Glutamatergic neuron (in vitro differentiated cells): Measurements from ENCODE around the gene CPM. TPM values are rescaled to one million over a fixed set of nuclear protein-coding genes. Genes with fewer than 3 reads are reported as not detected.

Source experiments
- DNase-seq: peaks from one replicate; pipeline ENCODE4 v3.0.0; 2022
- H3K27ac Mint-ChIP-seq: one replicate; pipeline ENCODE4 v1.8.0; 2020; ENCODE audit warnings: mild to moderate bottlenecking, mixed read lengths, inconsistent platforms; ENCODE audit not compliant: unreplicated experiment
- H3K27me3 Mint-ChIP-seq: one replicate; pipeline ENCODE4 v1.8.0; 2020; ENCODE audit warnings: mild to moderate bottlenecking, moderate library complexity, mixed read lengths, inconsistent platforms; ENCODE audit not compliant: unreplicated experiment
- H3K36me3 Mint-ChIP-seq: one replicate; pipeline ENCODE4 v1.8.0; 2020; ENCODE audit warnings: mild to moderate bottlenecking, mixed read lengths, inconsistent platforms; ENCODE audit not compliant: unreplicated experiment
- H3K4me1 Mint-ChIP-seq: one replicate; pipeline ENCODE4 v1.8.0; 2020; ENCODE audit warnings: mild to moderate bottlenecking, low read depth, mixed read lengths, inconsistent platforms; ENCODE audit not compliant: unreplicated experiment
- H3K4me3 Mint-ChIP-seq: one replicate; pipeline ENCODE4 v1.8.0; 2020; ENCODE audit warnings: mild to moderate bottlenecking, mixed read lengths, inconsistent platforms; ENCODE audit not compliant: unreplicated experiment
- H3K9me3 Mint-ChIP-seq: one replicate; pipeline ENCODE4 v1.8.0; 2020; ENCODE audit warnings: mild to moderate bottlenecking, moderate library complexity, mixed read lengths, inconsistent platforms; ENCODE audit not compliant: unreplicated experiment
- total RNA-seq: library from RNA; stranded (reverse); fragmentation: NEBNext Ultra II Directional; extraction: Animal tissue kit (Norgen Biotek cat#: 25700); gene quantifications from one replicate; pipeline ENCODE4 v1.2.1, GENCODE V29; 2021; ENCODE audit not compliant: unreplicated experiment
- TF ChIP-seq, protein P1 (sequence below): fragments of 200-600 bp; sonication (generic); IDR thresholded peaks from one replicate; pipeline ENCODE4 v1.5.0; 2021; ENCODE audit not compliant: partially characterized antibody, unreplicated experiment

The CPM gene
- total RNA-seq, 1 donor from 2014 or later, result not detected

DNA sequence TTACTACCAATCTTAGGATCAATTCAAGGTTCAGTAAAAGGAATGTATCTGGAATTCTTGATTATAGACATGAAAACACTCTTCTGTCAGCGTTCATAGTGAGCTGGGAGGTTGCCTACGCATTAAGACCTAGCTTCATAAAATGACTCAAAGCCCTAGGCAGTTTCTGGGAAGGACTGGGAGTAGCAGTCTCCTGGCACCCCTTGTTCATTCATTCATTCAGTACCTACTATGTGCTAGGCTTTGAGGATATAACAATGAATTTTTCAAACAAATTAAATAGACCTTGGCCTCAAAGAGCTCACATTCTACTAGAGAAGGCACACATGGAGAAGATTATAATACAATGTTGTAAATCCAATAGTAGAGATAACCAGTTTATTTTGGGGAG lies 78.9 kb downstream of the CPM start:
- H3K27me3 Mint-ChIP-seq, result no peaks in the 10 kb centered on the region
- H3K4me3 Mint-ChIP-seq, result no peak overlapping the region
- H3K27ac Mint-ChIP-seq, result no peak overlapping the region
- H3K9me3 Mint-ChIP-seq, result peaks cover 2% of the 10 kb centered on the region
- DNase-seq, result no peak
- TF ChIP-seq, protein P1, sequence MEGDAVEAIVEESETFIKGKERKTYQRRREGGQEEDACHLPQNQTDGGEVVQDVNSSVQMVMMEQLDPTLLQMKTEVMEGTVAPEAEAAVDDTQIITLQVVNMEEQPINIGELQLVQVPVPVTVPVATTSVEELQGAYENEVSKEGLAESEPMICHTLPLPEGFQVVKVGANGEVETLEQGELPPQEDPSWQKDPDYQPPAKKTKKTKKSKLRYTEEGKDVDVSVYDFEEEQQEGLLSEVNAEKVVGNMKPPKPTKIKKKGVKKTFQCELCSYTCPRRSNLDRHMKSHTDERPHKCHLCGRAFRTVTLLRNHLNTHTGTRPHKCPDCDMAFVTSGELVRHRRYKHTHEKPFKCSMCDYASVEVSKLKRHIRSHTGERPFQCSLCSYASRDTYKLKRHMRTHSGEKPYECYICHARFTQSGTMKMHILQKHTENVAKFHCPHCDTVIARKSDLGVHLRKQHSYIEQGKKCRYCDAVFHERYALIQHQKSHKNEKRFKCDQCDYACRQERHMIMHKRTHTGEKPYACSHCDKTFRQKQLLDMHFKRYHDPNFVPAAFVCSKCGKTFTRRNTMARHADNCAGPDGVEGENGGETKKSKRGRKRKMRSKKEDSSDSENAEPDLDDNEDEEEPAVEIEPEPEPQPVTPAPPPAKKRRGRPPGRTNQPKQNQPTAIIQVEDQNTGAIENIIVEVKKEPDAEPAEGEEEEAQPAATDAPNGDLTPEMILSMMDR, result no peak
- no peaks in the 10 kb centered on the region for H3K36me3 Mint-ChIP-seq
- H3K4me1 Mint-ChIP-seq, result peaks cover 7% of the 10 kb centered on the region

DNA sequence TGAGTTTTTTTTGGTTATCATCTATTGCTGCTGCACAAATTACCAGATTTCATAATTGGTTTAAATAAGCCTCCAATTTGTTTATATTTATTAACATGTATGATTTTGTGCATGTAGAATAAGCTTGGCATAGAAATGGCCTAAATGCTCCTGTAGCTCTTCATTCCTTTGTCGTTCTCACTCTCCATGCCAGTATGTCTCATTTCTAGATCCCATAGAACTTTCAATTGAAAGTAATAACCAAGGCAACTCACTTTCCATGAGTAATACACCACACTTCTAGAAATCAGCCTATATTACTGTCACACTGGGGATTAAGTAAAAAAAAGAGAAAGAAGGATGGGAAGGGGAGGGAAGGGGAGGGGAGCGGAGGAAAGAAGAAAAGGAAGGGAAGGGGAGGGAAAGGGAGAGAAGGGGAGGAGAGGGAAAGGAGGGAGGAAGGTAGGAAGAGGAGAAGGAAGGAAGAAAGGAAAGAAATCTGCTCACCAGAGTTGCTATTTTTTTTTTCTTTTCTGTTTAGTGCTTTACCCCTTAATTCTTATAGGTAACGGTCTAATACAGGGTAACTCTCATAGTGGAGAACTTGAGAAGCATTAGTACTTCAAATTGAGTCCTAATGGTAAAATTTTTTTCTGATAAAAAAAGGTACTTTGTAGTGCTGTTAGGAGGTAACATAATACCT lies 79.4 kb downstream of the CPM start:
- DNase-seq, result no peak
- H3K27me3 Mint-ChIP-seq, result no peaks in the 10 kb centered on the region
- no peaks in the 10 kb centered on the region for H3K36me3 Mint-ChIP-seq
- TF ChIP-seq, protein P1, result no peak
- H3K4me3 Mint-ChIP-seq, result no peak overlapping the region
- H3K9me3 Mint-ChIP-seq, result peaks cover 2% of the 10 kb centered on the region
- H3K27ac Mint-ChIP-seq, result no peak overlapping the region
- peaks cover 7% of the 10 kb centered on the region for H3K4me1 Mint-ChIP-seq

DNA sequence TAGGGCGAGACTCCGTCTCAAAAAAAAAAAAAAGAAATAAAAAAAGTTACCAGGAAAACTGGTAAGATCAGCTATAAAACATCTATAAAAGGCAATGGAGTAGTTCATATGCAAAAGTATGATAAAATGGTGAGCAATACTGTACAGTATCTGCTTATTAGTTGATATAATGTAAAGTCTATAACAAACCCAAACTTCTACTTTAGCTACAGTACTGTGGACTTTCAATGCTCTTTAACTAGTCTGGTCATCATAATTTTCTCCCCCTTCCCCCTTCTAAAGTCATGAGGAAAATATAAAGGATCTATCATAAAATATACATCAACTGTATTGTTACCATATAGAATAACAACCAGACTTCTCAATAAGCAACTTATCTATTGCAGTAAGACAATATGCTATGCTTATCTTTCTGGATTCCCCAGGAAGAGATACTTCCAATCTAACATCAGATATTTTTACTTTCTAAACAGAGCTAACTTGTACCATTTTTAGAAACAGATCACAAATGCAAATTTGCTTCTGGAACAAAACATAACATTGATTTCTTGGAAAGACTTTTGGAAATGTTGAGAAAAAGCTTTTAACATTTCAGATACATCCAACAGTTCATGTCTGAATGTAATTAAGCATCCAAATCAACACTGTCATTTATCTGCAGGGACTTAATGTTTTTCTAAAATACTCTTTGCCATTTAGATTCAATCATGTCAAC lies 81.2 kb downstream of the CPM start:
- TF ChIP-seq, protein P1, result no peak
- peaks cover 2% of the 10 kb centered on the region for H3K9me3 Mint-ChIP-seq
- H3K4me3 Mint-ChIP-seq, result no peak overlapping the region
- H3K4me1 Mint-ChIP-seq, result peaks cover 4% of the 10 kb centered on the region
- H3K27me3 Mint-ChIP-seq, result peaks cover 3% of the 10 kb centered on the region
- H3K36me3 Mint-ChIP-seq, result no peaks in the 10 kb centered on the region
- no peak overlapping the region for H3K27ac Mint-ChIP-seq
- no peak for DNase-seq

DNA sequence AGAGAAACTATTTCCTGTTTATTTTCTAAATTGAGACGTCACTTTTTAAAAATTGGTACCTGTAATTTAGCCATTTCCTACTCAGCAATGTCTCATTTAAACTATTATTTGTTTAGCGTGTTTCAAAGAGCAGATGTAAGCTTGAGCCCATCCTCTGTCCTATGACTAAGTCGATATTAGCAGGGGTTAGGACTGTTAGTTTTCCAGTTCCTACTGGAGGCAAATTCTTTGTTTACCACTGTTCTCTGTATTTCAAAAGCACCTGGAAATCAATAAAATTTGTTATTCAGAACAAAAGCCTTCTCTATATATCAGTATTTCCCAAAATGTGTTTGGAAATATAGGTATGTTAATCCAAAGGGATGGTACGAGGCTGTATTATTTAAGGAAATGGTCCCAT lies 82.6 kb downstream of the CPM start:
- H3K27ac Mint-ChIP-seq, result no peak overlapping the region

DNA sequence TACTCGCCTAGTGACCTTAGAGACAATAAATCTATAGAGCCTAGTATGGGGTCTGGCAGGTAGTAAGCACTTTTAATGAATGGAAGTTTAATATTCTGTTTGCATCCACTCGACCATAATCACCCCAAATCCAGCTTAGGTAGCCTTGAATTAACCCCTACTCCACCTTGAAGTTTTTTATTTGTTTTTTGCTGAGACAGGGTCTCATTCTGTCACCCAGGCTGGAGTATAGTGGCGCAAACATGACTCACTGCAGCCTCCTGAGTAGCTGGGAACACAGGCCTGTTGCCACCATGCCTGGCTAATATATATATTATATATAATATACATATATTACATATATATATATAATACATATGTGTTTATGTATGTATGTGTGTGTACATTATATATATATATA lies 86.2 kb downstream of the CPM start:
- Mint-ChIP-seq H3K27me3 (peaks cover 3% of the 10 kb centered on the region), H3K4me3 (no peak overlapping the region), H3K4me1 (no peaks in the 10 kb centered on the region), H3K36me3 (no peaks in the 10 kb centered on the region), H3K9me3 (no peaks in the 10 kb centered on the region), H3K27ac (no peak overlapping the region)
- TF ChIP-seq, protein P1, result no peak
- no peak for DNase-seq

More for the DNA sequence above, 82.6 kb downstream of the CPM start:
- no peaks in the 10 kb centered on the region for H3K36me3 Mint-ChIP-seq
- no peak for DNase-seq
- TF ChIP-seq, protein P1, result no peak
- H3K9me3 Mint-ChIP-seq, result peaks cover 2% of the 10 kb centered on the region
- no peak overlapping the region for H3K4me3 Mint-ChIP-seq
- H3K27me3 Mint-ChIP-seq, result peaks cover 3% of the 10 kb centered on the region
- H3K4me1 Mint-ChIP-seq, result no peaks in the 10 kb centered on the region
